H1 (cell line): ENCODE data around the gene SPAG8. TPM values are rescaled to one million over a fixed set of nuclear protein-coding genes. Genes with fewer than 3 reads are reported as not detected.

Source experiments
- BACH1 ChIP-seq: IDR thresholded peaks from 2 replicates; pipeline ENCODE4 v1.6.1; 2012; ENCODE audit warnings: low read length, improper control_type of control experiment
- CBX5 ChIP-seq: fragments of 300-800, 300-1000 bp; sonication (generic); IDR thresholded peaks from 2 replicates; pipeline ENCODE4 v1.7.1; 2016; ENCODE audit warnings: antibody characterized with exemption, low read length, low read depth
- HDAC2 ChIP-seq, 2 experiments: fragments of 300-600 bp in 1 of 2; sonication (generic) in 1 of 2; IDR thresholded peaks; 2 replicates each; pipeline ENCODE4 v1.6.1; 2011 to 2012; ENCODE audit warnings: low read depth in 2 of 2, low read length in 2 of 2, mild to moderate bottlenecking in 2 of 2, moderate library complexity in 2 of 2, borderline replicate concordance in 1 of 2, inconsistent platforms in 1 of 2
- PHF8 ChIP-seq: fragments of 200-600 bp; sonication (generic); conservative IDR thresholded peaks from 2 replicates; pipeline ENCODE4 v1.7.1; 2012; ENCODE audit warnings: low read depth, mild to moderate bottlenecking, inconsistent platforms, low read length, moderate library complexity
- POLR2AphosphoS5 ChIP-seq: IDR thresholded peaks from 2 replicates; pipeline ENCODE4 v1.6.1; 2011; ENCODE audit warnings: low read depth, low read length
- SIN3A ChIP-seq, 2 experiments: IDR thresholded peaks in 1 of 2; conservative IDR thresholded peaks in 1 of 2; 2 replicates each; pipeline ENCODE4 v1.6.1; 2011 to 2012; ENCODE audit warnings: low read length in 2 of 2, improper control_type of control experiment in 1 of 2, low read depth in 1 of 2, mild to moderate bottlenecking in 1 of 2
- polyA plus RNA-seq, 7 experiments: library from polyadenylated mRNA; depleted of rRNA in 3 of 7; stranded (reverse) in 5 of 7; unstranded in 2 of 7; fragments of >200 nt in 5 of 7; fragments of 200-250 nt in 2 of 7; gene quantifications; 1 replicate in 5 of 7; 2 replicates in 1 of 7; 4 replicates in 1 of 7; pipeline versions ENCODE4 v1.2.1 to v1.2.3, GENCODE V29; 2011 to 2013; ENCODE audit warnings: missing spikeins in 2 of 7, mixed read lengths in 2 of 7
- total RNA-seq: library from RNA; stranded (reverse); fragmentation: NEBNext Ultra II Directional; extraction: Animal tissue kit (Norgen Biotek cat#: 25700); gene quantifications from 2 replicates; pipeline ENCODE4 v1.2.1, GENCODE V29; 2021
- TF ChIP-seq, protein P1 (sequence below): fragments of 300-600 bp; sonication (generic); IDR thresholded peaks from 2 replicates; pipeline ENCODE4 v1.7.1; 2012; ENCODE audit warnings: low read length, moderate library complexity, mild to moderate bottlenecking, inconsistent platforms; ENCODE audit not compliant: insufficient replicate concordance
- TF ChIP-seq, protein P2 (sequence below): IDR thresholded peaks from 2 replicates; pipeline ENCODE4 v1.6.1; 2012; ENCODE audit warnings: low read length, inconsistent platforms

SPAG8 gene
- total and polyA plus RNA-seq, 2 of the 8 experiments (the other 6 are each of a cell fraction or from before 2014, with no cell fraction given), result 0.37 to 0.44 TPM

DNA sequence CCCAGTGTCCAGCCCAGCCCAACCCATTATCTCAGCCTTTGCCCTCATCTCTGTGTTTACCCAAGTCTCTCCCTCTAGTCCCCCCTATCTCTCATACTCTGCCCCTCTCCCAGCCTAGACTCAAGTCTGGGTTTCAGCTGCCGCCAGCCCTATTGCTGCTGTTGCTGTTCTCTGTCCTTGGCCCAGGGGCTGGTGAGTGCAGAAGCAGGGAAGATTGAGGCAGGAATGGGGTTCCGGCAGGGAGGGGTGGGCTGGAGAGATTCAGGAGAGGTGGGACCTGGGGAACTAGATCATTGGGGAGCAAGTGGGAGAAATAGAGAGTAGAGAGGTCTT is 17.7 kb upstream of the SPAG8 start (continued):
- TF ChIP-seq PHF8 (no peak), CBX5 (no peak), SIN3A (conservative IDR thresholded peaks at IDR 0.05 in 1 of 2, IDR thresholded peaks at IDR 0.05 in 1 of 2; ENCODE audit: low read depth in 1 of 2, low read length in 2 of 2) (no peak), HDAC2 (IDR thresholded peaks at IDR 0.05; ENCODE audit: borderline replicate concordance in 1 of 2, low read depth in 2 of 2, low read length in 2 of 2) (no peak), POLR2AphosphoS5 (no peak), BACH1 (no peak)
- TF ChIP-seq, protein P1, sequence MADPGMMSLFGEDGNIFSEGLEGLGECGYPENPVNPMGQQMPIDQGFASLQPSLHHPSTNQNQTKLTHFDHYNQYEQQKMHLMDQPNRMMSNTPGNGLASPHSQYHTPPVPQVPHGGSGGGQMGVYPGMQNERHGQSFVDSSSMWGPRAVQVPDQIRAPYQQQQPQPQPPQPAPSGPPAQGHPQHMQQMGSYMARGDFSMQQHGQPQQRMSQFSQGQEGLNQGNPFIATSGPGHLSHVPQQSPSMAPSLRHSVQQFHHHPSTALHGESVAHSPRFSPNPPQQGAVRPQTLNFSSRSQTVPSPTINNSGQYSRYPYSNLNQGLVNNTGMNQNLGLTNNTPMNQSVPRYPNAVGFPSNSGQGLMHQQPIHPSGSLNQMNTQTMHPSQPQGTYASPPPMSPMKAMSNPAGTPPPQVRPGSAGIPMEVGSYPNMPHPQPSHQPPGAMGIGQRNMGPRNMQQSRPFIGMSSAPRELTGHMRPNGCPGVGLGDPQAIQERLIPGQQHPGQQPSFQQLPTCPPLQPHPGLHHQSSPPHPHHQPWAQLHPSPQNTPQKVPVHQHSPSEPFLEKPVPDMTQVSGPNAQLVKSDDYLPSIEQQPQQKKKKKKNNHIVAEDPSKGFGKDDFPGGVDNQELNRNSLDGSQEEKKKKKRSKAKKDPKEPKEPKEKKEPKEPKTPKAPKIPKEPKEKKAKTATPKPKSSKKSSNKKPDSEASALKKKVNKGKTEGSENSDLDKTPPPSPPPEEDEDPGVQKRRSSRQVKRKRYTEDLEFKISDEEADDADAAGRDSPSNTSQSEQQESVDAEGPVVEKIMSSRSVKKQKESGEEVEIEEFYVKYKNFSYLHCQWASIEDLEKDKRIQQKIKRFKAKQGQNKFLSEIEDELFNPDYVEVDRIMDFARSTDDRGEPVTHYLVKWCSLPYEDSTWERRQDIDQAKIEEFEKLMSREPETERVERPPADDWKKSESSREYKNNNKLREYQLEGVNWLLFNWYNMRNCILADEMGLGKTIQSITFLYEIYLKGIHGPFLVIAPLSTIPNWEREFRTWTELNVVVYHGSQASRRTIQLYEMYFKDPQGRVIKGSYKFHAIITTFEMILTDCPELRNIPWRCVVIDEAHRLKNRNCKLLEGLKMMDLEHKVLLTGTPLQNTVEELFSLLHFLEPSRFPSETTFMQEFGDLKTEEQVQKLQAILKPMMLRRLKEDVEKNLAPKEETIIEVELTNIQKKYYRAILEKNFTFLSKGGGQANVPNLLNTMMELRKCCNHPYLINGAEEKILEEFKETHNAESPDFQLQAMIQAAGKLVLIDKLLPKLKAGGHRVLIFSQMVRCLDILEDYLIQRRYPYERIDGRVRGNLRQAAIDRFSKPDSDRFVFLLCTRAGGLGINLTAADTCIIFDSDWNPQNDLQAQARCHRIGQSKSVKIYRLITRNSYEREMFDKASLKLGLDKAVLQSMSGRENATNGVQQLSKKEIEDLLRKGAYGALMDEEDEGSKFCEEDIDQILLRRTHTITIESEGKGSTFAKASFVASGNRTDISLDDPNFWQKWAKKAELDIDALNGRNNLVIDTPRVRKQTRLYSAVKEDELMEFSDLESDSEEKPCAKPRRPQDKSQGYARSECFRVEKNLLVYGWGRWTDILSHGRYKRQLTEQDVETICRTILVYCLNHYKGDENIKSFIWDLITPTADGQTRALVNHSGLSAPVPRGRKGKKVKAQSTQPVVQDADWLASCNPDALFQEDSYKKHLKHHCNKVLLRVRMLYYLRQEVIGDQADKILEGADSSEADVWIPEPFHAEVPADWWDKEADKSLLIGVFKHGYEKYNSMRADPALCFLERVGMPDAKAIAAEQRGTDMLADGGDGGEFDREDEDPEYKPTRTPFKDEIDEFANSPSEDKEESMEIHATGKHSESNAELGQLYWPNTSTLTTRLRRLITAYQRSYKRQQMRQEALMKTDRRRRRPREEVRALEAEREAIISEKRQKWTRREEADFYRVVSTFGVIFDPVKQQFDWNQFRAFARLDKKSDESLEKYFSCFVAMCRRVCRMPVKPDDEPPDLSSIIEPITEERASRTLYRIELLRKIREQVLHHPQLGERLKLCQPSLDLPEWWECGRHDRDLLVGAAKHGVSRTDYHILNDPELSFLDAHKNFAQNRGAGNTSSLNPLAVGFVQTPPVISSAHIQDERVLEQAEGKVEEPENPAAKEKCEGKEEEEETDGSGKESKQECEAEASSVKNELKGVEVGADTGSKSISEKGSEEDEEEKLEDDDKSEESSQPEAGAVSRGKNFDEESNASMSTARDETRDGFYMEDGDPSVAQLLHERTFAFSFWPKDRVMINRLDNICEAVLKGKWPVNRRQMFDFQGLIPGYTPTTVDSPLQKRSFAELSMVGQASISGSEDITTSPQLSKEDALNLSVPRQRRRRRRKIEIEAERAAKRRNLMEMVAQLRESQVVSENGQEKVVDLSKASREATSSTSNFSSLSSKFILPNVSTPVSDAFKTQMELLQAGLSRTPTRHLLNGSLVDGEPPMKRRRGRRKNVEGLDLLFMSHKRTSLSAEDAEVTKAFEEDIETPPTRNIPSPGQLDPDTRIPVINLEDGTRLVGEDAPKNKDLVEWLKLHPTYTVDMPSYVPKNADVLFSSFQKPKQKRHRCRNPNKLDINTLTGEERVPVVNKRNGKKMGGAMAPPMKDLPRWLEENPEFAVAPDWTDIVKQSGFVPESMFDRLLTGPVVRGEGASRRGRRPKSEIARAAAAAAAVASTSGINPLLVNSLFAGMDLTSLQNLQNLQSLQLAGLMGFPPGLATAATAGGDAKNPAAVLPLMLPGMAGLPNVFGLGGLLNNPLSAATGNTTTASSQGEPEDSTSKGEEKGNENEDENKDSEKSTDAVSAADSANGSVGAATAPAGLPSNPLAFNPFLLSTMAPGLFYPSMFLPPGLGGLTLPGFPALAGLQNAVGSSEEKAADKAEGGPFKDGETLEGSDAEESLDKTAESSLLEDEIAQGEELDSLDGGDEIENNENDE, result no peak
- TF ChIP-seq, protein P2, sequence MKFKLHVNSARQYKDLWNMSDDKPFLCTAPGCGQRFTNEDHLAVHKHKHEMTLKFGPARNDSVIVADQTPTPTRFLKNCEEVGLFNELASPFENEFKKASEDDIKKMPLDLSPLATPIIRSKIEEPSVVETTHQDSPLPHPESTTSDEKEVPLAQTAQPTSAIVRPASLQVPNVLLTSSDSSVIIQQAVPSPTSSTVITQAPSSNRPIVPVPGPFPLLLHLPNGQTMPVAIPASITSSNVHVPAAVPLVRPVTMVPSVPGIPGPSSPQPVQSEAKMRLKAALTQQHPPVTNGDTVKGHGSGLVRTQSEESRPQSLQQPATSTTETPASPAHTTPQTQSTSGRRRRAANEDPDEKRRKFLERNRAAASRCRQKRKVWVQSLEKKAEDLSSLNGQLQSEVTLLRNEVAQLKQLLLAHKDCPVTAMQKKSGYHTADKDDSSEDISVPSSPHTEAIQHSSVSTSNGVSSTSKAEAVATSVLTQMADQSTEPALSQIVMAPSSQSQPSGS, result no peak
- TF ChIP-seq, all 59 proteins: peak for 0
